ENCODE results near the gene MEOX1. TPM values are rescaled to one million over a fixed set of nuclear protein-coding genes. Genes with fewer than 3 reads are reported as not detected.

Gene MEOX1
- total RNA-seq, 4 donors from 2014 or later = 0.32 to 4.5 (median 0.96) TPM; not detected in 1

DNA sequence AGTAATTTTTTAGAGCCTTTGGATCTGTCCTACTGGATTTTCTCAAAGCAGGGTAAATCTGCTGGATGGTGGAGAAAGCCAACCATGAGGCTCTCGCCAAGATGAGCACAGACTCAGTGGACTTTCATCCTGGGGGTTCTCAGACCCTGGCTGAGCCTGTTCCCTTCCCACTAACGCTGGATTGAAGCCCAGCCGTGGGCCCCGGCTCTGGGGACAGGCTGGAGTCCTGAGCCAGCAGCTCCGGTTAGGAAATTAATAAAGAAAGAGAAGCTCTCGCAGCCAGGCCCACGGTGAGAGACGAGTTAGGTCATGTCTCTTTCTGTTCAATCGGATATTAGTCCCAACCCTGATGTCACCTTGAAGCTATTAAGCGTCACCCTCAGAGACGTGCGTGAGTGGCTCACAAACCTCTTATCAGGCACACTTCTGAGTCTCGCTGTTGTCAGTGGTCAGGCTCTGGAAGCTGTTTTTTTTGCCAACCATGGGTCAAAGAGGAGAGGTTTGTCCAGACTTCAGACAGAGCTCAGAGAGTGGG lies 27.1 kb downstream of the MEOX1 start:
- Histone ChIP-seq H3K36me3 (no peaks in the 10 kb centered on the region), H3K27me3 (peaks cover 5% of the 10 kb centered on the region), H3K9me3 (no peaks in the 10 kb centered on the region), H3K27ac (peak overlapping the region in 1 of 4 donors; percentile 15), H3K4me1 (no peaks in the 10 kb centered on the region), H3K4me3 (no peak overlapping the region)
- intact Hi-C loops (cut with DNase I; ENCODE audit: low total_unique reads) (no loop called here), in situ Hi-C loops (cut with MboI; ENCODE audit: low pct_ligation_motif_present in 1 of 4, low pct_unique_long_range_greater_than_20kb in 1 of 4, low sequenced_read_pairs in 3 of 4) (no loop called here)
- TF ChIP-seq POLR2AphosphoS5 (IDR thresholded peaks at IDR 0.05) (no peak), EP300 (IDR thresholded peaks at IDR 0.05; ENCODE audit: low read depth) (no peak), POLR2A (IDR thresholded peaks at IDR 0.05) (no peak), CTCF (IDR thresholded peaks at IDR 0.05) (no peak)
- WGBS, 2 donors (ENCODE audit: low coverage in 1 of 2) = 65 to 80% methylated on average over 2 to 13 of the region's 13 CpGs
- no peak for DNase-seq

DNA sequence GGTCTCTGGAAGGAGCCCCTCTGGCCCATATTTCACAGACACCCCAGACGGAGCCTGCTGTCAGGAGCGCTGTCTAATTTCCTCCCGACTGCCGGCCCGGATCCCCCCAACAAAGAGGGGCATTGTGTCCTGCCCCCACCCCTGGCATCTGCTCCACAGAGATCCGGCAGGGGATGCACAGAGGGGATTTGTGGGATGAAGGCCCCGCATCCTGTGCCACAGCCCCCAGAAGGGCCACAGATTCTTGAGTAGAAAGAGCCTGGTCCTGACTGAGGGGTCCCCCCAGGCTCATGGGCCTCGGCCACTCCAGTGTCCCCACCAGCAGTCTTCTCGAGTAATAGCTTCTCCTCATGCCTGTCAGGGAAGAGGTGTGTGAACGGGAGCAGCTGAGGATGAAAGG lies 29.5 kb downstream of the MEOX1 start:
- 88% methylated on average over 9 of the region's 10 CpGs; no CpG with 5 or more reads in 1 of the 2 donors for WGBS, 2 donors (ENCODE audit: low coverage in 1 of 2)

GRCh38 chr17:43631429-43631828 lies 30.3 kb downstream of the MEOX1 start:
- 76 to 80% methylated on average over 2 to 7 of the region's 7 CpGs for WGBS, 2 donors (ENCODE audit: low coverage in 1 of 2)
- TF ChIP-seq POLR2AphosphoS5 (IDR thresholded peaks at IDR 0.05) (no peak), CTCF (IDR thresholded peaks at IDR 0.05) (no peak), POLR2A (IDR thresholded peaks at IDR 0.05) (no peak), EP300 (IDR thresholded peaks at IDR 0.05; ENCODE audit: low read depth) (no peak)
- intact Hi-C loops (cut with DNase I; ENCODE audit: low total_unique reads) = no loop called here
- Histone ChIP-seq H3K27me3 (no peaks in the 10 kb centered on the region), H3K27ac (no peak overlapping the region), H3K4me3 (no peak overlapping the region), H3K36me3 (no peaks in the 10 kb centered on the region), H3K9me3 (no peaks in the 10 kb centered on the region), H3K4me1 (no peaks in the 10 kb centered on the region)
- in situ Hi-C loops (cut with MboI; ENCODE audit: low pct_ligation_motif_present in 1 of 4, low pct_unique_long_range_greater_than_20kb in 1 of 4, low sequenced_read_pairs in 3 of 4) = no loop called here
- DNase-seq = no peak

More for the DNA sequence above, 29.5 kb downstream of the MEOX1 start:
- intact Hi-C loops (cut with DNase I; ENCODE audit: low total_unique reads) = no loop called here
- H3K9me3 ChIP-seq = no peaks in the 10 kb centered on the region
- H3K27ac ChIP-seq = no peak overlapping the region
- H3K36me3 ChIP-seq = no peaks in the 10 kb centered on the region
- DNase-seq = no peak
- H3K4me1 ChIP-seq = no peaks in the 10 kb centered on the region
- TF ChIP-seq POLR2AphosphoS5 (IDR thresholded peaks at IDR 0.05) (no peak), EP300 (IDR thresholded peaks at IDR 0.05; ENCODE audit: low read depth) (no peak)
- in situ Hi-C loops (cut with MboI; ENCODE audit: low pct_ligation_motif_present in 1 of 4, low pct_unique_long_range_greater_than_20kb in 1 of 4, low sequenced_read_pairs in 3 of 4) = no loop called here
- H3K4me3 ChIP-seq = no peak overlapping the region
- no peaks in the 10 kb centered on the region for H3K27me3 ChIP-seq

- intact Hi-C loops (cut with DNase I; ENCODE audit: low total_unique reads) = no loop called here
- WGBS, 2 donors (ENCODE audit: low coverage in 1 of 2) = 47 to 58% methylated on average over 7 to 15 of the region's 15 CpGs
- no peaks in the 10 kb centered on the region for H3K9me3 ChIP-seq
- H3K4me3 ChIP-seq = no peak overlapping the region
- peaks cover 0 to 5% (median 1%) of the 10 kb centered on the region in 4 donors for H3K4me1 ChIP-seq
- H3K27me3 ChIP-seq = no peaks in the 10 kb centered on the region
- in situ Hi-C loops (cut with MboI; ENCODE audit: low pct_ligation_motif_present in 1 of 4, low pct_unique_long_range_greater_than_20kb in 1 of 4, low sequenced_read_pairs in 3 of 4) = no loop called here
- H3K36me3 ChIP-seq = no peaks in the 10 kb centered on the region
- DNase-seq = no peak
- no peak for TF ChIP-seq POLR2AphosphoS5 (IDR thresholded peaks at IDR 0.05)
- TF ChIP-seq EP300 (IDR thresholded peaks at IDR 0.05; ENCODE audit: low read depth) = no peak
- no peak for TF ChIP-seq CTCF (IDR thresholded peaks at IDR 0.05)
- TF ChIP-seq POLR2A (IDR thresholded peaks at IDR 0.05) = no peak
- H3K27ac ChIP-seq = no peak overlapping the region
These were observed 33.6 kb downstream of the MEOX1 start for GRCh38 chr17:43628089-43628650.
